T1000 (cell line): Measurements from ENCODE around the gene MSI2.

Experiments used
- DNase-seq: peaks from one replicate; lab custom pipeline; 2025; ENCODE audit warnings: mixed read lengths; lab: John Stamatoyannopoulos, UW

MSI2 gene

DNA sequence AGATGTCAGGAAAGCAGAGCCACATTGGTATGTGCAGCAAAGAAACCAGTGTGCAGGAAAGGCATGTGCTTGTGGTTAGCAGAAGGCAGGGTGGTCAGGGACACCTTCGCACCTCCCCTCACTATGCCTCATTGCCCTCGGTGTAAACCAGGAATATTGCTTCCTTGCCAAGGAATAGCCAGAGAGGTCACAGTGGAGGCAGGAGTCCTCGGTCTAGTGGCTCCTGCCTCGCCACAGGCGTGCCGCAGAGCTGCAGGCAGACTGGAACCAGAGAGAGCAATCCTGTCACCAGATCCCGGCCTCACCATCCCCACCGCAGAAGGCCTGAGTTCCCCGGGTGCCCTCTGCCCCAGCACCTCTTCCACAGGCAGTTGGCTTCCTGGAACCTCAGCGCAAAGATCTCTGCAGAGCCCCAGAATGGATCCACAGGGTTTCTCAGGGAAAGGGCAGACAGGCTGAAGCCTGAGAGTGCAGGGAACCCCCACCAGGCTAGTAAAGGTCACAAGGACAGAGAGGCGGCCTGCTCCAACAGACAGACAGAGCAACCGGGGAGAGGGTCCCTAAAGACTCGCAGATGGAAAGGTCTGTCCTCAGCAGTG, 467.2 kb downstream of the MSI2 start:
- no peak for DNase-seq

DNA sequence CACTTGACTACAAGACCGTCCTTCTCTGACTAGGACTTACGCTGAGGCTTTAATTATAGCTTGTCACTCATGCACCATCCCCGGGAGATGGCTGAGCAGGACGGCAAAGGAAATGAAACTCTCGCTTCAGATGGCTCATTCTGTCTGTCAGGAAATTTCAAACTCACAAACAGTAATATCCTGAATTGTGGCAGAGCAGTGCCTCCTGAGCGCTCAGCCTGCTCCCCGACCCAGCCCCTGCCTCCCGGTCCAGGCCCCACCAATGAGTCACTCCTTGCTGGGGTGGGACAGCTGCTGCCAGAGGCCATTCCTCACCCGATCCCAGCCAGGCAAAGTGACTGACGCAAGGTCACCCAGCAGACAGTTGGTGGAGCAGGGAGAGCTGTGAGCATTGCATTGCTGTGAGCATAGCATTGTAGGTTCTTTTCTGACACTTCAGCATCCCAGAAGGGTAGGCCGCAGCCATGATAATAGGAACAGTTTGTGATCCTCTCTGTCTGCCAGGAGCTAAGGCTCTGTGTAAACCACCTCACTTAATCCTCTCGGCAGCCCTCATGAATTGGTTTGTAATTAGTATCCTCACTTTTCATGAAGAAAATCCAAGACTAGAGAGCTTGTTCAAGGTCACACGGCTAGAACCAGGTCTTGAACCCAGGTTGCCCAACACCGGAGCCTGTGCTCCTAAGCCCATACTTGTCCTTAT, 467.9 kb downstream of the MSI2 start:
- no peak for DNase-seq

DNA sequence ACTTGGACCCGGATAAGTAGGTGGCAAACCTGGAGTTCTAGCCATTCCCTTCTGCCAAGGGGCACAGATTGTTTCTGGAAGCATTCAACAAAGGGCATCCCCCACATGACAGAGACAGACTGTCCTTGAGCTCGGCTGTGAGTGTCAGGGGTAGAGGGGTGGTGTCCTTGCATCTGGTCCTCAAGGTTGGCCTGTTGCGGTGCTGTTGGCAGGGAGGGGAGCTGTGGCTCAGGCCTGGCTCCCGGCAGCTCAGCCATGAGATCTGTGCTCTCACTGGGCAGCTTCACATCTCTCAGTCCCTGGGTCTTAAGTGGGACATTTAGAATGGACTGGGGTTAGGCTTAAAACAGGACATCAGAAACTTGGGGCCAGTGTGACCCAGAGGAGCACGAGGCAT, 468.4 kb downstream of the MSI2 start:
- DNase-seq: no peak

DNA sequence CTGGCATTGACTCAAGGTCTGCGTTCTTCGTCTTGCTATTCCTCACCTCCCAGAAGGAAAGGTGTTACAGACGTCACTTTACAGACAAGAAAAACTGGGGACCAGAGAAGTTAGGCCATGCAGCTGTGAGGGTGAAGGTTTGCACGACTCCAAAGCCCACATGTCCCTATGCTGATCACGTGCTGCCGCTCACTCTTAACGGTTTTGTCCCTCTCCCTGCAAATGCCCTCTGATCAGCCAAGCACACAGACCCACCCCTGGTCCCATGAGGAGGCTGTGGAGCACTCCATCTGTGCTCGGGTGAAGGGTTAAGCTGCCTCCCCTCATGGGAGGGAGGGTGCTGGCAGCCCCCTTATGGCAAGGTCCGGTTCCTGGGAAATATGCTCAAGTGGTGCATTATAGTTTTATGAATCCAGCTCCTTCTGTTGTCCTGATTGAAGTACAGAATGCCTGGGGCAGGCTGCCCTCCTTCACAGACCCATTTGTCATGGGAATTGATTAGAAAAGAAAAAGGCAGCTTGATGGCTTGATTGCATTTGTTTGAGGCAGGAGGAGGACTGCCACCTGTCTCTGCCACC, 470.0 kb downstream of the MSI2 start:
- DNase-seq: no peak

DNA sequence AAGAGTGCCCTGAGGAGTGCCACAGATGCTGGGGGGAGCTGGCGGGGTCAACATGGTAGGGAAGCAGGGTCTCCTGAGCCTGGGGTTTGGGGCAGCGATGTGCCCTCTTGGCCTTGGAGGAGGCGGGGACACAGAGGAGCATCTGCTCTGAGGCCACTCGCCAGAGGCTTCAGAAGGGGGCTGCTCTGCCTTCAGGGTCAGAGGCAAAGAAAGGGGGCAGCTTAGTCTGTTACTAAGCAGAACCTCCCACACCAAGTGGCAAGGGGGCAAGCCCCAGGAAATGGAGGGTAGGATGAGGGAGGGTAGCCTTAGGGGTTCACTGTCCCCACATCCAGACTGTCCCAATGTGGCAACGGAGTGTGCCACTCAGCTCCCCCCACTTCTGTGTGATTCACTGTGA, 470.5 kb downstream of the MSI2 start:
- no peak for DNase-seq

DNA sequence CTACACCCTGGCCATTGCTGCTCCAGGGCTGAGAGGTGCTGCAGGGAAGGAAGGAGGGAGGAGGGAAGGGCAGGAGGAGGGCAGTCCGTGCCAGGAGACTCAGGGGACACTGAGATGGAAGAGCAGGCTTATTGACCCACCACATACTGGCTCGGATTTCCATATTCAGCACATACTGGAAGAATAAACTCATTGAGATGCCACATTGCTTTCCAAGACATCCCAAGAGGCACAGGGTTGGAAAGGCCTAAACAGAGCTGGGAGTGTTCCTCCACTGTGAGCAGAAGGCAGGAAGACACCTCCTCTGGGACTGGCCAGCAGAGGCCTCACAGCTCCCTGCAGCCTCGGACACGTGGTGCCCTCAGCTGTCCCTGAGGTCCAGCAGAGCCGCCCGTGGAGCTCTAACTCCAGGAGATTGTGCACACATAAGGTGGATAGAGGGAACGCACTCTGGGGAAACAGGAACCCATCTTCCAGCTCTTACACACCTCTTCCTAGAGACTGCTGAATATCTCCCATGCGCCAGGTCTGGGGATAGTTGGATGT, 471.4 kb downstream of the MSI2 start:
- DNase-seq: no peak

DNA sequence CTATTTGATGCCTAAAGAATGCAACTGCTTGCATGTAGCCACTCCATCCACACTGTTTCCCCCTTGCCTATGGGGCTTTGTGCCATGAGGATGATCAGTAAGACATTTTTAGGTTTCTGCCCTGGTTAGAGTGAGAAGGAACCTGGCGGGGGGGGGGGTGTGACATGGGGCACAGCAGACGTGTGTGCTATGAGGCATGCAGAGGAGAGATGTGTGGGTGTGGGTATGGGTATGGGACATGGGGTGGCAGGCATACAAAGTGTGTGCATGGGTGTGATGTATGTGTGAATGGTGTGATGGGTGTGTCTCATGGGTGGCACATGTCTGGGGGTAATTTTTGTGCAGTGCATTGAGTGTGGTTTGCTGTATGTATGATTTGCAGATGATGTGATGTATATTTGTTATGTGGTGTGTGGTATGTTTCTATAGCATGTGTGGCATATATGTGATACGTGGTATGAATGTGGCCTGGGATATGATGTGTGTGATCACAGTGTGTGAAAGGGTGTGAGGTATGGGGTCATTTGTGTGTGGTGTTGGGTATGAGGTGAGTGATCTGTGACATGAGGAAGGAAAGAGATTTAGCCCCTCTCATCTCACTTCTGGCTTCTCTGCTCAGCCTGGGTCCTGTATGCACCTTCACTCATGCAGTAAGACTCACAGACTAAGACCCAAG, 473.8 kb downstream of the MSI2 start:
- DNase-seq: no peak

DNA sequence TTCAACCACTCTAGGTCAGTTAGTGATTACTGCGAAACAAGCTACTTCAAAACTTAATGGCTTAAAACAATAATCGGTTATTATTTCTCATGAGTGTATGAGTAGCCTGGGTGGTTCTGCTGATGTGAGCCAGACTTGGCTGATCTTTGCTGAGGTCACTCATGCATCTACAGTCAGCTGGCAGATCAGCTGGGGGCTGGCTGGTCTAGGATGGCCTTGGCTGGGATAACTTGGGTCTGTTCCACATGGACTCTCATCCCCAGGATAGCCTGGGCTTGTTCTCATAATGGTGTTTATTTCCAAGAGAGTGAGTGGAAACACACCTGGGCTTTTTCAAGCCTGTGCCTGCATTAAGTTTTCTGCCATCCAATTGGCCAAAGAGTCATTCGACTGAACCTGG, 475.7 kb downstream of the MSI2 start:
- DNase-seq: no peak

DNA sequence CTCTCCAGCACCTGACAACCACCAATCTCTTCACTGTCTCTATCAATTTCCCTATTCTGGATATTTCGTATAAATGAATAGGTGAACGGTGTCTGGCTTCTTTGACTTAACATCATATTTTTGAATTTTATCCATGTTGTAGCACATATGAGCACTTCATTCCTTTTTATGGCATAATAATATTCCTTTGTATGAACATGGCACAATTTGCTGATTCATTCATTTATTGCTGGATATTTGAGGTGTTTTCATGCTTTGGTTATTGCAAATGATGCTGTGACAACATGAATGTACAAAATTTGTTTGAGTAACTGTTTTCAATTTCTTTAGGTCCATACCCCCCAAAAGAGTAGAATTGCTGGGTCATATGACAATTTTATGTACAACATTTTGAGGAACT, 476.8 kb downstream of the MSI2 start:
- DNase-seq: no peak
